ENCODE data around the gene CARTPT. TPM values are rescaled to one million over a fixed set of nuclear protein-coding genes. Genes with fewer than 3 reads are reported as not detected.

CARTPT gene
- total and polyA plus RNA-seq, 9 of the 15 experiments (the other 6 are each of a cell fraction or from before 2014, with no cell fraction given) = not detected

- TF ChIP-seq IRF2 (CRISPR knock-in tag; IDR thresholded peaks at IDR 0.05) (no peak), ELF1 (tag; IDR thresholded peaks at IDR 0.05) (no peak), ZNF655 (CRISPR knock-in tag; IDR thresholded peaks at IDR 0.05) (no peak), PHB (CRISPR knock-in tag; IDR thresholded peaks at IDR 0.05) (no peak), SRSF1 (IDR thresholded peaks at IDR 0.05; ENCODE audit: low read depth, low read length) (no peak), FOXJ2 (tag; IDR thresholded peaks at IDR 0.05) (no peak), ATF1 (CRISPR knock-in tag; IDR thresholded peaks at IDR 0.05) (no peak), ATF1 (tag; IDR thresholded peaks at IDR 0.05) (peak; percentile 56; the same call in 1 of the 2 replicates), ZFP30 (CRISPR knock-in tag; IDR thresholded peaks at IDR 0.05; ENCODE audit: borderline replicate concordance) (no peak), U2AF2 (optimal IDR thresholded peaks at IDR 0.05; ENCODE audit: low read depth, low read length) (no peak), POLR3A (IDR thresholded peaks at IDR 0.05; ENCODE audit: borderline replicate concordance, extremely low read depth, insufficient read depth, insufficient read length) (no peak), RBFOX2 (IDR thresholded peaks at IDR 0.05; ENCODE audit: low read depth, low read length) (no peak), ZNF23 (CRISPR knock-in tag; IDR thresholded peaks at IDR 0.05) (no peak), TFE3 (CRISPR knock-in tag; IDR thresholded peaks at IDR 0.05) (no peak), NR2C2 (CRISPR knock-in tag; IDR thresholded peaks at IDR 0.05) (no peak), NR2C2 (tag; IDR thresholded peaks at IDR 0.05) (peak; percentile 47), CBFA2T2 (conservative IDR thresholded peaks at IDR 0.05) (no peak), ZBTB34 (CRISPR knock-in tag; IDR thresholded peaks at IDR 0.05) (no peak), CREM (IDR thresholded peaks at IDR 0.05; ENCODE audit: low read depth) (0 out of 2 replicates have a peak, but pooled peaks have one; percentile 13)
Observed at GRCh38 chr5:71757590-71758543, 38.8 kb downstream of the CARTPT start (continued).

All from K562 (cell line).